ENCODE data around the gene TAGAP.

DNA sequence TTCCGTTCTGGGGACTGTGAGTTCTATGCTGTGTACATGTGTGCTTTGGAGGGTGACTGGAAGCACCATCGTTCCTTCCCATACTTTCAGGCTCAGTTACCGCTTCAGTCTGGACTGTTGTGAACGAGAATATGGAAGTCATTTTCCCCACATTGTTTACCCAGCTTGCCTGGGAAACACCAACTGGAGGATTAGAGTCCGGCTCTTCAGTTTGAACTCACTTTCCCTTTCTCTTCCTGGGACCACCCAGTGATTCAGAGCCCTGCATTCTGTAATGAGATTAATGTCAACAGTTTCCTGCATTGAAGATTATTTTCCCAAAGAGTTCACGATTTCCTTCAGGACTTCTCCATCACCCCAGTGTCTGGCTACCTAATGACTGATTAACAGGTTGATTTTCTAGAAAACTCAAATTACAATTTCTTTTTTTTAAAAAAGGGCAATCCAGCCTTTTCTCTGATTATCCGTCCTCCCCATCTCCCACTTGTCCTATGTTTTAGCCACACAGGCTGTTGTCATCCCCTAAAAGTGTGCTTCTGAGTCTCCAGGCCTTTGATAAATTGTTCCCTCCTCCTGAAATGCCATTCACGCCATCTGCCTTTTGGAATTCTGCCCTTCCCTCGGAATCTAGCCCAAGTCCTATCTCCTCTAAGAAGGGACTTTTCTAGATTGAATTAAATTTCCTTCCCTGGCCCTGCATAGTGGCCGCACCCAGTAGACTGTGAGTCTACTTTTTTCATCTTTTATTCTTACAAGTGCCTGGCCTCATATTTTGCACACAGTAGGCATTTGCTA is 3.3 kb upstream of the TAGAP start:
- TF ChIP-seq, protein P1, sequence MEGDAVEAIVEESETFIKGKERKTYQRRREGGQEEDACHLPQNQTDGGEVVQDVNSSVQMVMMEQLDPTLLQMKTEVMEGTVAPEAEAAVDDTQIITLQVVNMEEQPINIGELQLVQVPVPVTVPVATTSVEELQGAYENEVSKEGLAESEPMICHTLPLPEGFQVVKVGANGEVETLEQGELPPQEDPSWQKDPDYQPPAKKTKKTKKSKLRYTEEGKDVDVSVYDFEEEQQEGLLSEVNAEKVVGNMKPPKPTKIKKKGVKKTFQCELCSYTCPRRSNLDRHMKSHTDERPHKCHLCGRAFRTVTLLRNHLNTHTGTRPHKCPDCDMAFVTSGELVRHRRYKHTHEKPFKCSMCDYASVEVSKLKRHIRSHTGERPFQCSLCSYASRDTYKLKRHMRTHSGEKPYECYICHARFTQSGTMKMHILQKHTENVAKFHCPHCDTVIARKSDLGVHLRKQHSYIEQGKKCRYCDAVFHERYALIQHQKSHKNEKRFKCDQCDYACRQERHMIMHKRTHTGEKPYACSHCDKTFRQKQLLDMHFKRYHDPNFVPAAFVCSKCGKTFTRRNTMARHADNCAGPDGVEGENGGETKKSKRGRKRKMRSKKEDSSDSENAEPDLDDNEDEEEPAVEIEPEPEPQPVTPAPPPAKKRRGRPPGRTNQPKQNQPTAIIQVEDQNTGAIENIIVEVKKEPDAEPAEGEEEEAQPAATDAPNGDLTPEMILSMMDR (conservative IDR thresholded peaks at IDR 0.05; ENCODE audit: low read length): no peak
- no peak for TF ChIP-seq EZH2phosphoT487 (IDR thresholded peaks at IDR 0.05; ENCODE audit: borderline replicate concordance, low read depth, low read length)
